Uterus (tissue), 2 donors: ENCODE results near the gene MKI67.

Source experiments
- CTCF ChIP-seq, 4 experiments: fragments of 200-600 bp in 2 of 4; fragments of 450-650 bp in 2 of 4; sonication (generic) in 2 of 4; IDR thresholded peaks; one replicate each; pipeline ENCODE4 v1.5.1; 2016 to 2019; ENCODE audit warnings: antibody characterized with exemption in 4 of 4, mild to moderate bottlenecking in 2 of 4, moderate library complexity in 1 of 4
- POLR2A ChIP-seq, 2 donors: fragments of 450-650 bp; IDR thresholded peaks; one replicate each; pipeline ENCODE4 v1.6.1; 2016; ENCODE audit warnings: antibody characterized with exemption in 2 of 2, mild to moderate bottlenecking in 1 of 2, moderate library complexity in 1 of 2

GRCh38 chr10:128124813-128125403 lies 1.3 kb downstream of the MKI67 start:
- TF ChIP-seq POLR2A (IDR thresholded peaks at IDR 0.05) (no peak), CTCF (IDR thresholded peaks at IDR 0.05) (no peak)
